Adrenal gland (tissue), 5 donors: Measurements from ENCODE around the gene CYS1.

ENCODE experiments used
- POLR2A ChIP-seq, 2 donors: fragments of 450-650 bp; IDR thresholded peaks; one replicate each; pipeline ENCODE4 v1.6.1; 2017; ENCODE audit warnings: antibody characterized with exemption in 2 of 2, mild to moderate bottlenecking in 2 of 2, moderate library complexity in 1 of 2
- TF ChIP-seq, protein P1 (sequence below), 6 experiments: fragments of 450-650 bp in 4 of 6; fragments of 200-600 bp in 2 of 6; sonication (generic) in 1 of 6; IDR thresholded peaks; 1 replicate in 5 of 6; 2 replicates in 1 of 6; pipeline versions ENCODE4 v1.5.1 to v1.8.0; 2016 to 2021; ENCODE audit warnings: antibody characterized with exemption in 6 of 6, mild to moderate bottlenecking in 2 of 6, moderate library complexity in 1 of 6
- donor health status: DM: no; HTN: no; CAD: no.

DNA sequence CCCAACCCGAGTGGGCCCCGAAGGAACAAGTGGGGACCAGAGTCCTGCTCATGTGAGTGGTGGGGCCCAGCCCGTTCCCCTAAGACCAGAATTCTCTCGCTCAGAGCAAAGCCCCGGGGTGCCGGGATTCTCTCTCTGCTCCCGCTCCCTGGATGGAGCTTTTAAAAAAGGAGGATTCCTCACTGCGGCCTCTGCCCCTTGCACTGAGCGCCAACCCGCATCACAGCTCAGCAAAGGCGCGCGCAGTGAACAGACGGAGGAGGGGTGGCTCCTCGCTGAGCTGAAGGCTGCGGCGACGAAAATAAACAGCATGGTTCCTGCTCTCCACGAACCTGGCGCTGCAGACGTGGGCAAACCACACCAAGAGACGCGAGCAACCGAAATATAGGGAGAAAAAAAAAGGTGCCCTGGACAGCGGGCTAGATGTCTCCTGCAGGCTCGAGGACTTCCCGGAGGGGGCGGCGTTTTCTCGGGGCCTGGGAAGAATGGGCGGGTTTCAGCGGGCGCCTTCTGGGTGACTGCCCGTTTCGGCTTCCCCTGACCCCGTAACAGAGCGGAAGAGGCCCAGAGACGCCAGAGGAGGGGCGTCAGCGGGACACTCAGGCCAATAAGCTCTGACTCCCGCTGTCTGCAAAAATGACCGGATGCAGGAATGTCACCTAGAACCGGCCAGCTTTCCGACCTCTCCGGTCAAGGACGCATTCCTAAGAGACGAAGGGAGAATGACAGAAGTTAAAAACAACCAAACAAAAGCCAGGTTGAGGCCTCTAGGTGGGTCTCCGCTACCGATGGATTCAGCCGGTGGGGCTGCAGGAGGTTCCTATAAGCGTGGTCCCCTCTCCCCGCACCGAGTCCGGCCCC is 37.7 kb downstream of the CYS1 start:
- TF ChIP-seq, protein P1, sequence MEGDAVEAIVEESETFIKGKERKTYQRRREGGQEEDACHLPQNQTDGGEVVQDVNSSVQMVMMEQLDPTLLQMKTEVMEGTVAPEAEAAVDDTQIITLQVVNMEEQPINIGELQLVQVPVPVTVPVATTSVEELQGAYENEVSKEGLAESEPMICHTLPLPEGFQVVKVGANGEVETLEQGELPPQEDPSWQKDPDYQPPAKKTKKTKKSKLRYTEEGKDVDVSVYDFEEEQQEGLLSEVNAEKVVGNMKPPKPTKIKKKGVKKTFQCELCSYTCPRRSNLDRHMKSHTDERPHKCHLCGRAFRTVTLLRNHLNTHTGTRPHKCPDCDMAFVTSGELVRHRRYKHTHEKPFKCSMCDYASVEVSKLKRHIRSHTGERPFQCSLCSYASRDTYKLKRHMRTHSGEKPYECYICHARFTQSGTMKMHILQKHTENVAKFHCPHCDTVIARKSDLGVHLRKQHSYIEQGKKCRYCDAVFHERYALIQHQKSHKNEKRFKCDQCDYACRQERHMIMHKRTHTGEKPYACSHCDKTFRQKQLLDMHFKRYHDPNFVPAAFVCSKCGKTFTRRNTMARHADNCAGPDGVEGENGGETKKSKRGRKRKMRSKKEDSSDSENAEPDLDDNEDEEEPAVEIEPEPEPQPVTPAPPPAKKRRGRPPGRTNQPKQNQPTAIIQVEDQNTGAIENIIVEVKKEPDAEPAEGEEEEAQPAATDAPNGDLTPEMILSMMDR (IDR thresholded peaks at IDR 0.05): peak in 3 of 6 experiments; percentile 11 to 38 (median 17)
- TF ChIP-seq POLR2A (IDR thresholded peaks at IDR 0.05): peak; percentile 43 to 84
